Activated CD8-positive, alpha-beta memory T cell treated with anti-CD3 and anti-CD28 coated beads for 36 hours (primary cell): Measurements from ENCODE around the gene GBP2. TPM values are rescaled to one million over a fixed set of nuclear protein-coding genes. Genes with fewer than 3 reads are reported as not detected.

Experiments
- CTCF ChIA-PET: fragments of 350-600 bp; sonication (Branson Sonifier 250); formaldehyde crosslinking; loops from one replicate; lab custom pipeline; 2021; ENCODE audit warnings: antibody characterized with exemption; lab: Charles Lee
- POLR2A ChIA-PET: fragments of 350-600 bp; sonication (Branson Sonifier 250); formaldehyde crosslinking; loops from one replicate; lab custom pipeline; 2021; ENCODE audit warnings: antibody characterized with exemption; lab: Charles Lee
- total RNA-seq, 2 experiments: library from RNA; stranded (reverse); gene quantifications; one replicate each; pipeline ENCODE4 v1.2.3, GENCODE V29; 2021

The GBP2 gene
- 100 to 1,000 TPM; 194 to 197 TPM for total RNA-seq

- ChIA-PET CTCF (interaction anchor here (0.6 to 1.7 kb wide), 4 partner anchors 116 to 232 kb away, joined by 3 to 4 read pairs (median 4); no protein-coding TSS in a partner anchor), POLR2A (interaction anchor here (0.7 to 1.7 kb wide), 8 partner anchors 18 to 149 kb away, joined by 3 to 11 read pairs (median 4); partner anchors contain the start of genes GBP1, GBP4 and GBP5)
Measured at GRCh38 chr1:89125913-89126580, at the start of gene GBP2. Gene GBP2, minus strand, starts transcription at chr1:89126114. Its CDS starts 4,148 bp downstream, at chr1:89121966.

GRCh38 chr1:89174491-89174890 lies 48.6 kb upstream of the GBP2 start:
- ChIA-PET POLR2A (no interaction called here), CTCF (no interaction called here)

- ChIA-PET POLR2A (no interaction called here), CTCF (no interaction called here)
Measured at GRCh38 chr1:89172468-89173143, 46.7 kb upstream of the GBP2 start.

GRCh38 chr1:89171067-89171438 lies 45.1 kb upstream of the GBP2 start:
- POLR2A ChIA-PET = no interaction called here
- CTCF ChIA-PET = no interaction called here

GRCh38 chr1:89170170-89171066 lies 44.5 kb upstream of the GBP2 start:
- POLR2A ChIA-PET = interaction anchor here (1.3 kb wide), 1 partner anchor 44 kb away, joined by 3 read pairs; no protein-coding TSS in a partner anchor
- CTCF ChIA-PET = no interaction called here

DNA sequence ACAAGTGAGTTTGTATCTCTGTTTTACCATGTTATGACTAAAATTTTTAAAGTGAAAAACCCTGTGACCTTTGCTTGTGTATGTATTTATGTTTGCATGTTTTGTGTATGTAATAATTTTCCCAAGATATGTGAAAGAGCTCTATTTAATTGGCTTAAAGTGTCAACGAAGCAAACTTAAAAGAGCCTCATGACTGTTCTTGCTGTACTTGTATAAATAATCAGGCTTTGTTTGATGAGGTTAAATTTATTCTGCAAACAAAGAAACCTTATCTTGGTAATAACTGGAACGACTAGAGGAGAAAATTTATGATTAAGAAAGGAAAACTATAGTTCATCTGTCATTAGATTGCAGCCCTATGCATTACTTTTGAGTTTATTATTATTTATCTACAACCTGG lies 43.3 kb upstream of the GBP2 start:
- CTCF ChIA-PET = no interaction called here
- POLR2A ChIA-PET = interaction anchor here (1.3 kb wide), 1 partner anchor 43 kb away, joined by 3 read pairs; no protein-coding TSS in a partner anchor

GRCh38 chr1:89167590-89168230 lies 41.8 kb upstream of the GBP2 start:
- ChIA-PET CTCF (interaction anchor here (0.7 kb wide), 1 partner anchor 184 kb away, joined by 3 read pairs; no protein-coding TSS in a partner anchor), POLR2A (no interaction called here)

GRCh38 chr1:89166705-89167104 lies 40.8 kb upstream of the GBP2 start:
- CTCF ChIA-PET = no interaction called here
- POLR2A ChIA-PET = no interaction called here

DNA sequence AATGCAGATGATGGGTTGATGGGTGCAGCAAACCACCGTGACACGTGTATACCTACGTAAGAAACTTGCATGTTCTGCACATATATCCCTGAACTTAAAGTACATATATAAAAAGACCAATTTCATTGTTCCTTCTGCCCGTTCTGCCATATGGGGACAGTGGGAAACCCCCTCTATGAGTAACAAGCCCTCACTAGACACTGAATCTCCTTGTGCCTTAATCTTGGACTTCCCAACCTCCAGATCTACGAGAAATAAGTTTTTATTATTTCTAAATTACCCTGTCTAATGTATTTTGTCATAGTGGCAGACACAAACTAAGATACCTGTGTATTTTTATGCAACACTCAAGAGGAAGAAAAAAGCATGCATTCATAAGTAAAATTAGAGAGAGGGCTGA lies 39.9 kb upstream of the GBP2 start:
- CTCF ChIA-PET = no interaction called here

DNA sequence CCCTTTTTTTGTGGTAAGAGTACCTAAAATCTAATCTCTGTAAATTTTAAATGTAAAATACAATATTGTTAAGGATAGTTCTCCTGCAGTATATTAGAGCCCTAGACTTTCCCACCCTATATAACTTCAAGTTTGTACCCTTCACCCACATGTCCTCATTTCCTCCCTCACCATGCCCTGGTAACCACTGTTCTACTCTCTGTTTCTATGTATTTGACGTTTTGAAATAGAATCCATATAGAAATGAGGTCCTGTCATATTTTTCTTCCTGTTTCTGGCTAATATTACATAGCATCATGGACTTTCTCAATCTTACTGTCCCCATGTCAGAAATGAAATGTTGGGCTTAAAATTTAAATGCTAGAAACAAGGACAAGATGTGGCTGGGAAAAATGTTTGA lies 25.1 kb upstream of the GBP2 start:
- ChIA-PET POLR2A (no interaction called here), CTCF (no interaction called here)

More for the DNA sequence above, 39.9 kb upstream of the GBP2 start:
- POLR2A ChIA-PET = no interaction called here

GRCh38 chr1:89149976-89150375 lies 24.1 kb upstream of the GBP2 start:
- ChIA-PET CTCF (no interaction called here), POLR2A (no interaction called here)

GRCh38 chr1:89149229-89149628 lies 23.3 kb upstream of the GBP2 start:
- ChIA-PET CTCF (no interaction called here), POLR2A (no interaction called here)

GRCh38 chr1:89147678-89148658 lies 22.1 kb upstream of the GBP2 start:
- CTCF ChIA-PET = no interaction called here
- POLR2A ChIA-PET = no interaction called here

DNA sequence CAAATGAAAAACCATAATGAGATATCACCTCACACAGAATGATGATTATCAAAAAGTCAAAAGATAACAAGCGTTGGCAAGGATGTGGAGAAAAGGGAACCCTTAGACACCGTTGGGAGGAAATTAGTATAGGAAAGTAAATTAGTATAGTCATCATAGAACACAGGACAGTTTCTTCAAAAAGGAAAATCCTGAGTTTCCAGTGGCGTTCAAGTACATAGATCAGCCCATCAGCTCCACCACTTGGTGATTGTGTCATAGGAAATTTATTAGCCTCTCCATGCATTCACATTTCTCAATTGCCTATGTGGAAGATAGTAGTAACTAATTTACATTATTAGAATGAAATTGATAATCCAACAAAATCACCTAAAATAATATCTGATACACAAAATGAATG lies 20.8 kb upstream of the GBP2 start:
- POLR2A ChIA-PET = no interaction called here
- CTCF ChIA-PET = no interaction called here

GRCh38 chr1:89143484-89143883 lies 17.6 kb upstream of the GBP2 start:
- POLR2A ChIA-PET = no interaction called here
- CTCF ChIA-PET = no interaction called here

DNA sequence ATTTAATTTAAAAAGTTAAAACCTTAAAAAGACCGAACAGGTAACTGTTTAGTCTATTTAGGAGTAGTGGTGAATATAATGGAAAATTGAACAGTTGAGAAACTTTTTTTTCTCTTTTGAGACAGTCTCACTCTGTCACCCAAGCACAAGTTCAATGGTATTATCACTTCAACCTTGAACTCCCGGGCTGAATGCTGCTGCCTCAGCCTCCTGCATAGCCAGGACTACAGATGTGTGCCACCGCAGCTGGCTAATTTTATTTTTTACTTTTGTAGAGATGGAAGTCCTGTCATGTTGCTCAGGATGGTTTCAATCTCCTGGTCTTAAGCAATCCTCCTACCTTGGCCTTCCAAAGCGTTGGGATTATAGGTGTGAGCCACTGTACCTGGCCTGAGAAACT lies 16.2 kb upstream of the GBP2 start:
- POLR2A ChIA-PET = no interaction called here
- CTCF ChIA-PET = no interaction called here

DNA sequence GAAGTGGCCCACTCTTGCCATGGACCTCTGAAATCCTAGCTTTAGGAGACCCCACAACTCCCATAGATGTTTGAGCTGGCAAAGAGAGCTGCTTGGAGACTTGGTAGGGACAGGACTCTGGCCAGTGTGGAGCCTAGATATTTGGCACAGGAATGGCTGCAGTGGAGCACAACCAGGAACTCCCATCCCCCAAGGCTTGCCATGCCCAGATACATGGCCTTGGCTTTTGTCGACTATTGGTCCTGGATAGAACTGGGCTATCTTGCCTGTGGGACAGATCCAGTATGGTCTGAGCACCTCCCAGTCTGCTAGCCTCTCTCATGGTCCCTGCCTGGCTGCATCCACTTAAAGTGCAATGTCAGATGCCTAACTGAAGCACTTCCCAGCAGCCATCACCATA lies 7.8 kb upstream of the GBP2 start:
- POLR2A ChIA-PET = no interaction called here
- CTCF ChIA-PET = no interaction called here

- CTCF ChIA-PET = interaction anchor here (1.8 kb wide), 1 partner anchor 64 kb away, joined by 3 read pairs; no protein-coding TSS in a partner anchor
- POLR2A ChIA-PET = no interaction called here
Measured at GRCh38 chr1:89130716-89131115, 4.8 kb upstream of the GBP2 start.
